ENCODE measurements around the gene CDRT15. TPM values are rescaled to one million over a fixed set of nuclear protein-coding genes. Genes with fewer than 3 reads are reported as not detected.
"Not testable (repeated sequence)": the region's sequence is repeated elsewhere in the genome, so short reads cannot be mapped to it uniquely, and the experiment has no call there.

CDRT15 gene
- total RNA-seq, 1 donor from 2014 or later: not detected

GRCh38 chr17:14197586-14197985 is 39.1 kb downstream of the CDRT15 start:
- no peak for TF ChIP-seq CTCF (IDR thresholded peaks at IDR 0.05; ENCODE audit: insufficient read depth, low read length, poor library complexity, severe bottlenecking)
- Histone ChIP-seq H3K4me3 (ENCODE audit: low read depth, low read length) (no peak overlapping the region), H3K36me3 (ENCODE audit: control insufficient read depth, insufficient read depth, low read length) (no peaks in the 10 kb centered on the region), H3K27me3 (ENCODE audit: control insufficient read depth, insufficient read depth, low read length) (no peaks in the 10 kb centered on the region)
- DNase-seq (ENCODE audit: low read depth): no peak

GRCh38 chr17:14197057-14197456 is 39.6 kb downstream of the CDRT15 start:
- DNase-seq (ENCODE audit: low read depth): no peak
- no peak for TF ChIP-seq CTCF (IDR thresholded peaks at IDR 0.05; ENCODE audit: insufficient read depth, low read length, poor library complexity, severe bottlenecking)
- Histone ChIP-seq H3K27me3 (ENCODE audit: control insufficient read depth, insufficient read depth, low read length) (no peaks in the 10 kb centered on the region), H3K36me3 (ENCODE audit: control insufficient read depth, insufficient read depth, low read length) (no peaks in the 10 kb centered on the region), H3K4me3 (ENCODE audit: low read depth, low read length) (no peak overlapping the region)

GRCh38 chr17:14196377-14196997 is 40.2 kb downstream of the CDRT15 start:
- H3K27me3 ChIP-seq (ENCODE audit: control insufficient read depth, insufficient read depth, low read length): no peaks in the 10 kb centered on the region
- no peak for DNase-seq (ENCODE audit: low read depth)
- no peak for TF ChIP-seq CTCF (IDR thresholded peaks at IDR 0.05; ENCODE audit: insufficient read depth, low read length, poor library complexity, severe bottlenecking)
- no peaks in the 10 kb centered on the region for H3K36me3 ChIP-seq (ENCODE audit: control insufficient read depth, insufficient read depth, low read length)
- no peak overlapping the region for H3K4me3 ChIP-seq (ENCODE audit: low read depth, low read length)

- DNase-seq (ENCODE audit: low read depth); H3K4me3 ChIP-seq (ENCODE audit: low read depth, low read length); H3K36me3 ChIP-seq (ENCODE audit: control insufficient read depth, insufficient read depth, low read length); H3K27me3 ChIP-seq (ENCODE audit: control insufficient read depth, insufficient read depth, low read length): not testable (repeated sequence)
These were observed 43.9 kb downstream of the CDRT15 start for GRCh38 chr17:14192636-14193344.

- H3K27me3 ChIP-seq (ENCODE audit: control insufficient read depth, insufficient read depth, low read length); H3K36me3 ChIP-seq (ENCODE audit: control insufficient read depth, insufficient read depth, low read length); DNase-seq (ENCODE audit: low read depth); H3K4me3 ChIP-seq (ENCODE audit: low read depth, low read length): not testable (repeated sequence)
These were observed 44.6 kb downstream of the CDRT15 start for GRCh38 chr17:14192039-14192438.

- H3K27me3 ChIP-seq (ENCODE audit: control insufficient read depth, insufficient read depth, low read length); H3K36me3 ChIP-seq (ENCODE audit: control insufficient read depth, insufficient read depth, low read length); DNase-seq (ENCODE audit: low read depth); H3K4me3 ChIP-seq (ENCODE audit: low read depth, low read length): not testable (repeated sequence)
These were observed 45.2 kb downstream of the CDRT15 start for GRCh38 chr17:14191469-14191868.

- not testable (repeated sequence) for H3K4me3 ChIP-seq (ENCODE audit: low read depth, low read length); H3K27me3 ChIP-seq (ENCODE audit: control insufficient read depth, insufficient read depth, low read length); H3K36me3 ChIP-seq (ENCODE audit: control insufficient read depth, insufficient read depth, low read length); DNase-seq (ENCODE audit: low read depth)
These were observed 45.9 kb downstream of the CDRT15 start for GRCh38 chr17:14190774-14191173.

- not testable (repeated sequence) for H3K36me3 ChIP-seq (ENCODE audit: control insufficient read depth, insufficient read depth, low read length); DNase-seq (ENCODE audit: low read depth)
These were observed 50.2 kb downstream of the CDRT15 start for GRCh38 chr17:14186443-14186842.

More at GRCh38 chr17:14186443-14186842, 50.2 kb downstream of the CDRT15 start:
- H3K4me3 ChIP-seq (ENCODE audit: low read depth, low read length); H3K27me3 ChIP-seq (ENCODE audit: control insufficient read depth, insufficient read depth, low read length): not testable (repeated sequence)

Other genes starting within 250 kb of the CDRT15 start
- gene COX10, start 167.4 kb downstream of the CDRT15 start, total RNA-seq: 22.6 and 31.1 TPM in 2 replicates
- 25.1 and 25.2 TPM in 2 replicates for gene HS3ST3B1, start 64.2 kb upstream of the CDRT15 start, total RNA-seq